DMS114 treated with DMSO at 0.1 percent for 48 hours (cell line): Measurements from ENCODE around the gene VWA5A.
"Not testable (repeated sequence)": the region's sequence is repeated elsewhere in the genome, so short reads cannot be mapped to it uniquely, and the experiment has no call there.

Experiments used
- DNase-seq: peaks from one replicate; lab custom pipeline; 2025; ENCODE audit not compliant: unreplicated experiment; lab: John Stamatoyannopoulos, UW

Gene VWA5A

GRCh38 chr11:124167826-124168231 lies 52.6 kb downstream of the VWA5A start:
- no peak for DNase-seq

- DNase-seq = no peak
Measured at GRCh38 chr11:124168796-124169195, 53.5 kb downstream of the VWA5A start.

GRCh38 chr11:124170315-124170714 lies 55.1 kb downstream of the VWA5A start:
- not testable (repeated sequence) for DNase-seq

- DNase-seq = peak; percentile 48
Measured at GRCh38 chr11:124170801-124171586, 55.7 kb downstream of the VWA5A start.

- DNase-seq = no peak
Measured at GRCh38 chr11:124172101-124172500, 56.9 kb downstream of the VWA5A start.

GRCh38 chr11:124172599-124172998 lies 57.3 kb downstream of the VWA5A start:
- DNase-seq = no peak

- no peak for DNase-seq
Measured at GRCh38 chr11:124174001-124174583, 58.8 kb downstream of the VWA5A start.

- DNase-seq = no peak
Measured at GRCh38 chr11:124176925-124177715, 61.9 kb downstream of the VWA5A start.

- no peak for DNase-seq
Measured at GRCh38 chr11:124179310-124179709, 64.1 kb downstream of the VWA5A start.

GRCh38 chr11:124183068-124183467 lies 67.8 kb downstream of the VWA5A start, which contains the start of gene OR10D3:
OR10D3 (plus strand) TSS chr11:124183345; CDS start chr11:124185270, 1,925 bp downstream.
- no peak for DNase-seq

- DNase-seq = no peak
Measured at GRCh38 chr11:124190298-124191139, 75.3 kb downstream of the VWA5A start.

- no peak for DNase-seq
Measured at GRCh38 chr11:124193221-124194010, 78.2 kb downstream of the VWA5A start.

- no peak for DNase-seq
Measured at GRCh38 chr11:124194293-124195188, 79.3 kb downstream of the VWA5A start.

GRCh38 chr11:124195189-124195734 lies 80.0 kb downstream of the VWA5A start:
- no peak for DNase-seq
